CD4-positive, alpha-beta T cell treated with Interferon alpha-2 for 1 hour (primary cell): ENCODE measurements around the gene SPOCK2.
"Not testable (repeated sequence)": the region's sequence is repeated elsewhere in the genome, so short reads cannot be mapped to it uniquely, and the experiment has no call there.

Experiments used
- DNase-seq, 2 donors: peaks; one replicate each; pipeline ENCODE4 v3.0.0-alpha.2; 2020 to 2022

The SPOCK2 gene, protein sequence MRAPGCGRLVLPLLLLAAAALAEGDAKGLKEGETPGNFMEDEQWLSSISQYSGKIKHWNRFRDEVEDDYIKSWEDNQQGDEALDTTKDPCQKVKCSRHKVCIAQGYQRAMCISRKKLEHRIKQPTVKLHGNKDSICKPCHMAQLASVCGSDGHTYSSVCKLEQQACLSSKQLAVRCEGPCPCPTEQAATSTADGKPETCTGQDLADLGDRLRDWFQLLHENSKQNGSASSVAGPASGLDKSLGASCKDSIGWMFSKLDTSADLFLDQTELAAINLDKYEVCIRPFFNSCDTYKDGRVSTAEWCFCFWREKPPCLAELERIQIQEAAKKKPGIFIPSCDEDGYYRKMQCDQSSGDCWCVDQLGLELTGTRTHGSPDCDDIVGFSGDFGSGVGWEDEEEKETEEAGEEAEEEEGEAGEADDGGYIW

DNA sequence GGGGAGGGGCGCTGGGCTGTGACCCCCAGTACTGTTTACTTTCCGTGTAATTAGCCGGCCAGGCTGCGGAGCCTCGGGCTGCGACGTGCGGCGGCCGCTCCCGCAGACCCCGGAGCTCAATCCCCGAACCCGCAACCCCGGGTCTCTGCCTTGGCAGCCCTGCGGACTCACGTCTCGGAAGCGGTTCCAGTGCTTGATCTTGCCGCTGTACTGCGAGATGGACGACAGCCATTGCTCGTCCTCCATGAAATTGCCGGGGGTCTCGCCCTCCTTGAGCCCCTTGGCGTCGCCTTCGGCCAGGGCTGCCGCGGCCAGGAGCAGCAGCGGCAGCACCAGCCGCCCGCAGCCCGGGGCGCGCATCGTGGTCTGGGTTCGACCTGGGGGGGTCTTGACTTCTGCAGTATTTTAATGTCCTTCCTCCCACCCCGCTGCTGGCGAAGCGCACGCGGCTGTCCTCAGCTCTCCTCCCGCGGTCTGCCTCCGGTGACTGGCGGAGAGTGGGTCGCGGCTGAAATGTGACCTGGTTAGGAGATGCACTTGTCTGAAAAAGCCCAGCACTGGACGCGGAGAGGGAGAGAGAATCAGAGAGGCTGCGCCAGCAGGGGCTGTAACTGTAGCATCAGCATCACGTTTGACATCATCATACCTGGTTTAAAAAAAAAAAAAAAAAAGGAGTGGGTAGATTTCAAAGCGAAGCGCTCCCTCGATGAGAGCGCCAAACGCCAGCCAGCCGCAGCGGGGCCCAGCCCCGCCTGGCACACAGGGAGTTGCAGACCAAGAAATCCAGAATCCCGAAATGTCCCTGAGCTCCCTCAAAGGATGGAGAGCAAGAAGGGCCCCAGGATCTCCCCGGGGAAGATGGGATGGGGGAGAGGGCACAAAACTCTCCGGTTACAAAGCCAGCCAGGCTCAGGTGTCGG lies at the start of gene SPOCK2:
SPOCK2 (minus strand) TSS at position 583 of the 920 bp plus-strand sequence; CDS start at position 360, 223 bp downstream.
- peak; percentile 82 to 86 for DNase-seq

DNA sequence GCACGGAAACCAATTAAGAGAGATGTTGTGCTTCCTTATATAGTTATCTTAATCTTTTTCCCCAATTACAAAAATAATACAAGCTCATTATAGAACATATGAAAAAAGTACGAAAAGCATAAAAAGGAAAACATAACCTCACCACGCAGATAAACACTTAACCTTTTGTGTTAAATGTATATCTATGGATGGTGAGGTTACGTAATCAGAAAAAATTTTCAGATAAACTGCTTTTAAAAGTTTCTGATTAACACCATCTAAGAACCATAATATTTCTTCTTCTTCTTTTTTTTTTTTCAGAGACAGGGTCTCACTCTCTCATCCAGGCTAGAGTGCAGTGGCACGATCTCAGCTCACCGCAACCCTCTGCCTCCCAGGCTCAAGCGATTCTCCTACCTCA lies 49.2 kb upstream of the SPOCK2 start:
- no peak for DNase-seq

DNA sequence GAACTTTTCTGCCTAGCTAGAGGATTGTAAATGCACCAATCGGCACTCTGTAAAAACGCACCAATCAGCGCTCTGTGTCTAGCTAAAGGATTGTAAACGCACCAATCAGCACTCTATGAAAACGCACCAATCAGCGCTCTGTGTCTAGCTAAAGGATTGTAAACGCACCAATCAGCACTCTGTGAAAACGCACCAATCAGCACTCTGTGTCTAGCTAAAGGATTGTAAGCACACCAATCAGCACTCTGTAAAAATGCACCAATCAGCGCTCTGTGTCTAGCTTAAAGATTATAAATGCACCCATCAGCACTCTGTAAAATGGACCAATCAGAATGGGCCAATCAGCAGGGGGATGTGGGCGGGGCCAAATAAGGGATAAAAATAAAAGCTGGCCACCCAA lies 47.9 kb upstream of the SPOCK2 start:
- DNase-seq: not testable (repeated sequence)

DNA sequence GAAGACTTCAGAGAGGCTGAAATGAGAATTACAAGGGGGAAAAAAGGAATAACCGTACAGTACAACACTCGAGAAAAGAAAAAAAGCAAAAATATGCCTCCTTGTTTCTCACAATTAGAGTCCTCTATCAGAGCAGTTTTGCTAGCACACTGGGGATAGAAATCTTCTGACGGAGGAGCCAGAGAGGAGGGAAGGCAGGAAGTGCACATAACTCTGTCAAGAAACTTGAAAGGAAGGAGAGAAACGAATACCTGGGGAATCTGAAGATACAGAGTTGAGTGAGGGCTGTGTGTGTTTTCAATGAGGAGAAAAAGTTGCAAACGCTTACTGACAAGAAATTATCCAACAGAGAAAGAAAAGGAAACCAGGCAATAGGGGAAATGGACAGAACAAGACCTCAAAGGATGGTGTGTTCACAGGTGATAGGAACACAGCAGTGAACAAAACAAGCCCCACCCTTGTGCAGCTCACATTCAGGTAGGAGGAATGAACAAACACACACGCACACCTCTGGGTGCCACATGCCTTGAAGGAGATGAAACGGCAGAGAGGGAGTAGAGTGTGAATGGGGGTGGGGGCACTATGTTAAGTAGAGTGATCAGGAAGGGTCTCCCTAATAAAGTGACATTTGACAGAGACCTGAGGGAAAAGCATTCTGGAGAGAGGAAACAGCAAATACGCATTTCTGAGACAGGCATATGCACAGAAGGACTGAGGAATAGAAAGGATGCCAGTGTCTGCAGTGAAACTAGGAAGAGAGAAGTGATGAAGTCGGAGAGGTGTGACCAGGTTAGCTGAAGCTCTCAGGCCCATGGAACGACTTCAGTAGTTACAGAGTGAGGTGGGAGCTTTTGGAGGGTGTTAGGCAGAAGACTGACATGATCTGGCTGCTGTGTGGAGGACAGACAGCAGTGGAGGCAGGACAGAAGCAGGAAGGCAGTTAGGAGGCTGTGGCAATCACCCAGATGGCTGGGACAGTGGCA lies 46.7 kb upstream of the SPOCK2 start:
- DNase-seq: peak in 1 of 2 donors; percentile 22

DNA sequence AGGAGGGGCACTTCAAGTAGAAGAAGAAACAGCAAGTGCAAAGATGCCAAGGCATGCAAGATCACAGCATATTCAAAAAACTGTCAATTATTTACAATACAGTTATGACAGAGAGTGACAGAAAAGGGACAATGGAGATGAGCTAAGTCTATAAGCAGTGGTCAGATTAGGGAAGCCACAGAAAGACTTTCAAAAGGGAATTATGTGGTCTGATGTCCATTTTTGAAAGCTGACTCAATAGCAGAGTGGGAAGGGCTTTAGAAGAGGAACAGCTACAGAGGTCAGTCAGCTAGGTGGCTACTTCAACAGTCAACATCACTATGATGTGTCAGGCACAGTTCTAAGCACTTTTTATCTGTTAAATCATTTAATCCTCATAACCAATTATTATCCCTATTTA lies 45.2 kb upstream of the SPOCK2 start:
- DNase-seq: no peak

DNA sequence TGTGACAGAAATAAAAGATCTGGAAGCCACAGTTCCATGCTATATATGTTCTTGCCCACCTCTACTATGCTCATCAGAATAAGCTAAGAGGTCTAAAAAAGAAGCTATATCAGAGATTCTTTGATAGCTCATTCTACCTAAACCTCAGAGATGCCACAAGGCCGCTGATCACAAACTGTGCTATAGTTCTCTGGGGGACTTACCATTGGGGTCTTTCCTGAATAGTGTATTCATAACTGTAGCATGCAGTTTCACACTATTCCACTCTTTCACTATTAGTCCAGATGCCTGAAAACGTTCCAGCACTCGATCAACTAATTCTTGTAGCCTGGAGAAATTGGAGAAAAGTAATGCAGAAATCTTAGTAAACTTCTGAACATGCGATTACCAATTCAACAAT lies 44.5 kb upstream of the SPOCK2 start:
- no peak for DNase-seq

DNA sequence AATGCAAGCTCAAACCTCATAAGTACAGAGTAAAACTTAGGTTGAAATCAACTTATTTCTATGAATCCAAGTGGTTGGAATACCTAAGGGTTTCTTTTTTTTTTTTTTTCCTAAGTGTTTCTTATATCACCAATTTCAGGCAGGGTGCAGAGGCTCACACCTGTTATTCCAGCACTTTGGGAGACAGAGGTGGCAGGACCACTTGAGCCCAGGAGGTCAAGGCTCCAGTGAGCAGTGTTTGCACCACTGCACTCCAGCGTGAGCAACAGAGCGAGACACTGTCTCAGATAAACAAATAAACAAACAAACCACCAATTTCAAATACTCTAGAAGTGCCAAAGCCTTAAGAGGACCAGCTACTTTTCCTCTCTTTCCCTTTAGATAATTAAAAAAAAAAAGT lies 39.2 kb upstream of the SPOCK2 start:
- no peak for DNase-seq

DNA sequence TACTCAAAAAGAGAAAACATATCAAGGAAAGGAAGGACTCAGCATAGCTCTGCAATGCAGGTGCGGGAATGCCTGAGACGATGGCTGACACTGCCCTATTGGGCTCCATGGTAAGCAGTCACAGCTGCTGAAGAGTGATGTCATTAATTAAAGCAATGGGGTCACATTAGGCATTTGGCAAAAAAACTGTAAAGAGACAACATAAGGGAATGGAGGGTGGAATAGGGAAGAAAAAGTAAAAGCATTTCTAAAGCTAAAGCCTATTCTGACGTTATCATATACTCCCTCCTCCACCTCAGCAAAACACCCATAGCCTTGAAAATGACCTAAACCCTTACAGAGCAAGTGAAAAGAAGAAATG lies 38.5 kb upstream of the SPOCK2 start:
- DNase-seq: no peak

DNA sequence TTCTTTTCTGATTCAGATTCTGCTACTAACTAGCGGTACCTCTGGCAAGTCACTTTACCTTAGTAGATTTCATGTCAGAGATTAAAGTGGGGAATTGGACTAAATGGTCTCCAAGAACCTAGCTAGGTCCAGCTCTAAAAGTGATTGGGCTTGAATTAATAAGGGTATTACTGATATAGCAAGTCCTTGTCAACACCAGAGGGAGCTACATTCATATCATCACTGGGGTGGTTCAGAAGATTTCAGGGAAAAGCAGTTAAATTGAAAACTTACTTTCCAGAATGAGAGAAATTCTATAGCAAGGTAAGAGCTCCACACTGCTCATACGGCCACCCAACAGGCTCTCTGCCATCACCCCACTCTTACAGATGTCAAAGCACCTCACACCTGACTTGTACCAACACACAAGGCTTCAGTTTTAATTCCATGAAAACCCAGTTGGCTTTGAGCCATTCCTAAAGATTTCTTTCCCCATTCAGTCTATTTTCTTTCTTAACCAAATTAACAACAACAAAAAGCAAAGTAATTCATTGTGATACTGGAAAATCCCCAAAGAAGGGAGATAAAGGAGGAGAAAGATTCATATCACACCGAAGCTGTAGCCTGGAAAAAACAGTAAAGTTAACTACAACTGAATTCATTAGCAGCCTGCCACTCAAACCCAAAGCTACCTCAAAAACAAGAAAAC lies 38.0 kb upstream of the SPOCK2 start:
- DNase-seq: peak in 1 of 2 donors; percentile 56

DNA sequence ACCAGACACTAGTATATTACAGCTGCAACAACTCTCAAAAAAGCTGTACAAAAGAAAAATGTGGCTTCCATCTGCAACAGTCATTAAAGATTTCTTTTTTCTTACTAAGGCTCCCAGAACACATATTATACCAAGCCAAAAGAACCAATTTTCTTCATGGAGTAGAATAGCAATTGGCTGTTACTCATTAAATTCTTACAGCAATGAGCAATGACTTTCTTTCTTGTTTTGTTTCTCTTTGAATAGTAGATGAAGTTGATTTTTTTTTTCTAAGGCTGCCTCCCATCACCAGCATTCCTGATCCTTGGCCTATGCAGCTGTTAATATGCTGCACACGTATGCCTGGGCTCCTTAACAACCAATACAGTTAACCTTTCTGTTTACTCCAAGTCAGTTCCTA lies 36.6 kb upstream of the SPOCK2 start:
- DNase-seq: no peak

DNA sequence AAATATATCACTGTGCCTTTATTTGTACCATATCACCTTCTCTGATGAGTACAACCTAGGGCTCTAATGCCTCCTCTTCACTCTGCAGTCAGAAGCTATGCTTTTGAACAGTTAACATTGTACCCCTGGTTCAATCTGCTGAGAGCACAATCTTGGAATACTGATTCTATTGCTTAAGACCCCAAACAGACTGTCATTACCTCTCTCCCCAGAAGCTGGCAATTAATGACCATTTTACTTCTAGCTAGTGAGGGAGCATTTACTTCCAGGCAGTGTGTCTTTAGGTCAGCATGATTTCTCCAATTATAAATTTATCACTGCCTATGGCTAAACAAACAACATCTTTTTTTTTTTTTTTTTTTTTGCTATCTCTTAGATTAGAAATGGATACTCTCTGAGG lies 36.0 kb upstream of the SPOCK2 start:
- no peak for DNase-seq

DNA sequence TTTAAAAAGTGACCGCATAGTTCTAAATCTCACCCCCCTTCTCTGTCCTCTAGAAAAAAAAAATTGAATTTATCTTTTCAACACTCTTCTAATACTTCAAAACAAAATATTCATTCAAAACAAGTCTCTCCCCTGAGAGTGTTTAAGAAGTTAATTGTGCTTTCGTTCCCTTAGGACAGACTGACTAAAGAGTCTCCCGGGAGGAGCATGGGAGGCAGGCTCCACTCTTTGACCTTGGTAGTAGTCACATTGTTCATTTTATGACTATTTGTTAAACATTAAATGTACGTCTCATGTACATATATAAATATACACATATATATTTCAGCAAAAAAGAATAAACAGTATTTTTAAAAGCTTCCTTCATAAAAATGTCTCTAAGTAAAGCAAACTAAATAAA lies 35.3 kb upstream of the SPOCK2 start:
- DNase-seq: no peak

DNA sequence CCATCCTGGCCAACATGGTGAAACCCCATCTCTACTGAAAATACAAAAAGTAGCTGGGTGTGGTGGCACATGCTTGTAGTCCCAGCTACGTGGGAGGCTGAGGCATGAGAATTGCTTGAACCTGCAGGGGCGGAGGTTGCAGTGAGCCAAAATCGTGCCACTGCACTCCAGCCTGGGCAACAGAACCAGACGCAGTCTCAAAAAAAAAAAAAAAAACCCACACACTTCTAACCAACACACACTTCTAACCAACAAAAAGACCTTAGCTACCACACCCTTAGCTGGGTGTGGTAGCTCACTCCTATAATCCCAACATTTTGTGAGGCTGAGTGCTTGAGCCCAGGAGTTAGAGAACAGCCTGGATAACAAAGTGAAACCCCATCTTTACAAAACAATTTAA lies 33.9 kb upstream of the SPOCK2 start:
- no peak for DNase-seq

DNA sequence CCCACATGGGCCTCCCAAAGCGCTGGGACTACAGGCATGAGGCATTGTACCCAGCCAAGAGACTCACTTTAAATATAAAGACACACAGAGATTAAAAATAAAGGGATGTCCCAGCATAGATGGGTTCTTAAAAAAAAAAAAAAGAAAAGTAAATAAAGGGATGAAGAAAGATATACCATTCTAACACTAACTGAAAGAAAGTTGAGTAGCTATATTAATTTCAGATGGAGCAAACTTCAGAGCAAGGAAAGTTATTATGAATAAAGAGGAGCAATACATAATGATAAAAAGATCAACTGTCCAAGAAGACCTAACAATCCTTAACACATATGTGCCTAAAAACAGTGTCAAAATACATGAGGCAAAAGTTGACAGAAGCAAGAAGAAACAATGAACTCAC lies 33.0 kb upstream of the SPOCK2 start:
- no peak for DNase-seq

DNA sequence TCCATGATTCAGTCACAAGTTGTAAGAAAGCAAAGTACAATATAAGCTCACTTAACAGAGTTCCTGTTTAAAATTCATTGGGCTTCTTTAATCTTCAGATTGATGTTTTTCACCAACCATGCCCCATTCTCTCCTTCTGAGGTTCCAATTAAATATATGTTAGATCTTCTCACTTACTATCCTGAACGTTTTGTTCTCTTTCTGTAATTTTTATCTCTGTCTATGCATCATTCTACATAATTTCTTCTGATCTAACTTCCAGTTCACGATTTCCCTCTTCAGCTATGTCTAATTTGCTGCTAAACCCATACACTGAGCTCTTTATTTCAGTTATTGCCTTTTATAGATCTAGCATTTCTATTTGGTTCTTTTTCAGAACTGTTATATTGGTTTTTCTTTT lies 28.0 kb upstream of the SPOCK2 start:
- DNase-seq: no peak

DNA sequence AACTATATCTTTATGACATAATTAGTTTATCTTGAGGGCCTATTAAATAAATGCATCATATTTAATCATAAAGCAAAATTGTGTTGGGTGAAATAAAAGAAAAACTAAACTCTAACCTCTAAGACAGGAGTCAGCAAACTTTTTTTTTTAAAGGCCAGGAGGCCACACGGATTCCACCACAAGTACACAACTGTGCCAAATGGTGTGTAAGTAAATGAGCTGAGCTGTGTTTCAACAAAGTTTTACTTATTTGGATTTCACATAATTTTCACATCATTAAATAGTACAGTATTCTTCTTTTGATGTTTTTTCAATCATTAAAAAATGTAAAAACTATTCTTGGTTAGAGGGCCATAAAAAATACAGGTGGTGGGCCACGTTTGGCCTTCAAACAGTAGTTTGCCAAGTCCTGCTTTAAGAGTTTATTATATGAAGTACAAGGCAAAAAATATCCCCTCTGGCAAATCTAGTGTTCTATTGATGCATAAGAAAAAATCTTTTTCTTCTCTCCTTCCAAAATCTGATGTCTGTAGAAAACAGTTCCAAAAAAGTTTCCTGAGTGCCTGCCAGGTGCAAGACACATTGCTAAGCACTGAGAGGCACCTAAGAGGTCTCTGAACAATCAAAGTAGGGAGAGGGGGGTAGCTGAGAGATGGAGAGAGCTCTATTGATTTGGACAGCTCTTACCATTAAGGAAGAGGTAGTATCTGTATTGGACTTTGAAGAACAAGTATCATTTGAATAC lies 26.5 kb upstream of the SPOCK2 start:
- DNase-seq: no peak

DNA sequence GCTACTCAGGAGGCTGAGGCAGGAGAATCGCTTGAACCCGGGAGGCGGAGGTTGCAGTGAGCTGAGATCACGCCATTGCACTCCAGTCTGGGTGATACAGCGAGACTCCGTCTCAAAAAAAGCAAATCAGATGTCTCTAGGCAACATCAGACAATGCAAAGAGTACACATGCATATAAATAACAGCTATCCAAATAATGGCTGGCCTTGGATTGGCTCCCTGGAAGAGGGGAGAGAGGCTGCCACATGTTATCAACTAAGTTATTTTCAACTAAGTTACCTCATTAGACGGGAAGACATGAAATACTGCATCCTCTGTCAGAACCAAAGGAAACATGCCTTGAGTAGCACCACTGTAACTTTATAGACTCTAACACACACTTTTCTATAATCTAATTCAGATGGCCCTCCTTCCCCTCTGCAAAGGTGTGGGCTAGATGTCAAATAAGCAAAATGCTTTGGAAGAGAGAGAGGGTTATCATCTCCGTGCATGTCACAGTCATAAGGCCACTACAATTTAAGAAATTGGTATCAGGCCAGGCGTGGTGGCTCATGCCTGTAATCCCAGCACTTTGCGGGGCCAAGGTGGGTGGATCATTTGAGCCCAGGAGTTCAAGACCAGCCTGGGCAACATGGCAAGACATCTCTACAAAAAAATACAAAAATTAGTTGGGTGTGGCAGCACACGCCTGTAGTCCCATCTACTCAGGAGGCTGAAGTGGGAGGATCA lies 22.5 kb upstream of the SPOCK2 start:
- no peak for DNase-seq

DNA sequence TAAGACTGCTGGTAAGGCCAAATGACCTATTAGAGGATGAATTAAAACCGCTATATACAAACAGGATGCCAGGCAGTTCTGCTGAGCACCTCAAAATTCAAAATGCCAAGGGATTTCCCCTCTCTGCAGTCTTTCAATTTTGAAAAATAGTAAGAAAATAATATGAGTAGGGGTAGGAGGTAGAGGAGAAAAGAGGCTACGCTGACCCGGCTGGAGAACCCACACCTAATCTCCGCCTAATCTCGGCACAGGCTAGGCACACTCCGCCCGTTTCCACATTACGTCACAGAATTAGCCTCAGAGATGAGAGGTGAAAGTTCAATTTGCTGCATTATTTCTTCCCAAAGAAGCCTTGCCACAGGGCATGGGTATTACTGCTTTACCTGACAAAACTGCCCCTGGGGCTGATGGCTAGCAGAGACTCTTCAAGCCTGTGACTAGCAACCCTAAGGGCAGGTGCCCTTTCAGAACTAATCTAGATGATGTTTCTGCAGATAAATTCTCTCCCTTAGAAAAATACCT lies 21.3 kb upstream of the SPOCK2 start:
- peak in 1 of 2 donors; percentile 33 for DNase-seq

DNA sequence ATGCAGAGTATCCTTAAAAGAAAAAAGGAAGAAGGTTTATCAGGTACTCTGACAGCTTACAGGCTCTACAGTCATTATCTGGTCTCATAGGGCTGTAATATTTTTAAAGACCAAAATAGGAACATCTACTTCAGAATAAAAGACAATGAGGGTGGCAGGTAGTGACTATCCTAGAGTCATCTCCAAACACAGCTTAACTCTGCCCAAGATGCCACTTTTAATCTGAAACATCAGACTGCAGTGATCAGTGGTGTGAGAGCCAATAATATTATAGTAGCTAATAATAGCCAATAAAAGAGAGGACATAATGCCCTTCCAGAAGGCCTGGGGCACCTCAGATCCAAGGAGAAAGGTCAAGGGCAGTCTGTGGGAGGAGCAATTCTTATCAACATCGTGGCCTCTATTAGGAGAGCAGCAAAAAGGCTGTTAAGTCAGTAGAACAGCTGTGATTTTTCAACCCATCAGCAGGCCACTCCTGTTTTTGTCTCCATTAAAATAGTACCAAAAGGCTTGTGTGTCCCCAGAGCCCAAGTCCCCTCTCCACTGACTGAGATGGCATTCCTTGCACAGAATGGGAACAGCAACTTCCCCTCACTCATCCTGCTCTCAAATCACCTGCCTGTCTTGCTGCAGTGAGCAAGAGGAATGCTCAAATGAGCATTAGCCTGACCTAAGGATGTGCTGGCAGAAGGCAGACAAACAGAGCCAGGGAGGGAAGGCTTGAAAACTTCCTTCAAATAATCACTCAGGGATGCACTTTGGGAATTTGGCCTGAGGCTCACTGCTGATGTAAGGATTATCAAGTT lies 20.7 kb upstream of the SPOCK2 start:
- no peak for DNase-seq

DNA sequence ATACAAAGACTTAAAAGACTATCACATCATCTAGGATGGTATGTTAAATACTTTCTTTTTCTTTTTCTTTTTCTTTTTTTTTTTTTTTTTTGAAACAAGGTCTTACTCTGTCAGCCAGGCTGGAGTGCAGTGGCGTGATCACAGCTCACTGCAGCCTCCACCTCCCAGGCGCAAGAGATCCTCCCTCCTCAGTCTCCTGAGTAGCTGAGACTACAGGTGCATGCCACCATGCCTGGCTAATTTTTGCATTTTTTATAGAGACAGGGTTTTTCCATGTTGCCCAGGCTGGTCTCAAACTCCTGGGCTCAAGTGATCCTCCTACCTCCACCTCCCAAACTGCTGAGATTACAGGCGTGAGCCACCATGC lies 19.6 kb upstream of the SPOCK2 start:
- not testable (repeated sequence) for DNase-seq
